GM19397 (cell line): ENCODE data around the gene ADAMTS14.

Experiments
- ATAC-seq: cut with Tn5 transposase; IDR thresholded peaks from one replicate; pipeline ENCODE4 v1.9.1; 2021; ENCODE audit warnings: mild to moderate bottlenecking, moderate library complexity; ENCODE audit not compliant: unreplicated experiment

Gene ADAMTS14

GRCh38 chr10:70728328-70728727 lies 56.0 kb downstream of the ADAMTS14 start:
- no peak for ATAC-seq

GRCh38 chr10:70729763-70730357 lies 57.6 kb downstream of the ADAMTS14 start:
- no peak for ATAC-seq

GRCh38 chr10:70730955-70731354 lies 58.6 kb downstream of the ADAMTS14 start:
- no peak for ATAC-seq

- ATAC-seq, result no peak
Measured at GRCh38 chr10:70732569-70732968, 60.3 kb downstream of the ADAMTS14 start.

GRCh38 chr10:70733051-70733450 lies 60.7 kb downstream of the ADAMTS14 start:
- ATAC-seq, result no peak

- ATAC-seq, result no peak
Measured at GRCh38 chr10:70735161-70735560, 62.9 kb downstream of the ADAMTS14 start.

GRCh38 chr10:70736525-70736924 lies 64.2 kb downstream of the ADAMTS14 start:
- no peak for ATAC-seq

- no peak for ATAC-seq
Measured at GRCh38 chr10:70737250-70737649, 64.9 kb downstream of the ADAMTS14 start.

GRCh38 chr10:70738006-70738760 lies 65.9 kb downstream of the ADAMTS14 start:
- ATAC-seq, result no peak

GRCh38 chr10:70738761-70739121 lies 66.4 kb downstream of the ADAMTS14 start:
- ATAC-seq, result no peak

GRCh38 chr10:70740406-70741288 lies 68.3 kb downstream of the ADAMTS14 start:
- no peak for ATAC-seq

GRCh38 chr10:70742537-70743429 lies 70.5 kb downstream of the ADAMTS14 start:
- ATAC-seq, result no peak

- no peak for ATAC-seq
Measured at GRCh38 chr10:70743430-70743788, 71.1 kb downstream of the ADAMTS14 start.

GRCh38 chr10:70743879-70744278 lies 71.6 kb downstream of the ADAMTS14 start:
- ATAC-seq, result no peak

- ATAC-seq, result no peak
Measured at GRCh38 chr10:70744617-70745143, 72.4 kb downstream of the ADAMTS14 start.

- no peak for ATAC-seq
Measured at GRCh38 chr10:70745555-70745954, 73.2 kb downstream of the ADAMTS14 start.

- ATAC-seq, result no peak
Measured at GRCh38 chr10:70747192-70747965, 75.1 kb downstream of the ADAMTS14 start.

GRCh38 chr10:70748305-70748704 lies 76.0 kb downstream of the ADAMTS14 start:
- no peak for ATAC-seq

- no peak for ATAC-seq
Measured at GRCh38 chr10:70748801-70749573, 76.7 kb downstream of the ADAMTS14 start.
